ENCODE data around the gene EEFSEC. TPM values are rescaled to one million over a fixed set of nuclear protein-coding genes. Genes with fewer than 3 reads are reported as not detected.

Gene EEFSEC
- total and polyA plus RNA-seq, 10 donors = 8.5 to 19.2 (median 14.2) TPM

DNA sequence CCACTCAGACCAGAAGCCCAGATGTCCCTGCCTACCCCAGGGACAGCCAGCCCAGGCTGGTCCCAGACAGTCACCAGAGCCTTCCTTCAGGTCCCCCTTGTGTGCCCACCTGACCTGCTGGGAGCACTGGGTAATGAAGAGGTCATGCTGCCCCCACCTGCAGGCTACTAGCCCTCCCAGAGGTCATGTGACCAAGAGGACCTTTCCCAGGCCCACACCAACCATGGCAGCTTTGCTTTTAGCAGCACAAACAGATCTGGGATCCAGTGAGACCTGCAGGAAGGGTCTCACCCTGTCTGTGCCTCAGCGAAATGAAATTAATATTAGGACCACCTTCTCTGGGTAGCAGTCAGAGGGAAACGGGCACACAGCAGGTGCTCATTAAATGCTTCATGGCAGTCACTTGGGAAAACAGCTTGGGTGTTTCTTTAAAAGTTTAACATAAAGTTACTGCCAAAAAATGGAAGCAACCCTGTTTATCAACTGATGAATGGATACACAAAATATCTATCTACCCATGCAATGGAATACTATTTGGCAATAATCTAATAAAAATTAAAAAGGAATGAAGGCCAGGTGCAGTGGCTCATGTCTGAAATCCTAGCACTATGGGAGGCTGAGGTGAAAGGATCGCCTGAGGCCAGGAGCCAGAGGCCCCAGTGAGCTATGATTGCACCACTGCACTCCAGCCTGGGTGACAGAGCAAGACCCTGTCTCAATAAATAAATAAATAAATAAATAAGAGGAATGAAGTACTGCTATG lies 269.7 kb downstream of the EEFSEC start:
- no peak for DNase-seq

DNA sequence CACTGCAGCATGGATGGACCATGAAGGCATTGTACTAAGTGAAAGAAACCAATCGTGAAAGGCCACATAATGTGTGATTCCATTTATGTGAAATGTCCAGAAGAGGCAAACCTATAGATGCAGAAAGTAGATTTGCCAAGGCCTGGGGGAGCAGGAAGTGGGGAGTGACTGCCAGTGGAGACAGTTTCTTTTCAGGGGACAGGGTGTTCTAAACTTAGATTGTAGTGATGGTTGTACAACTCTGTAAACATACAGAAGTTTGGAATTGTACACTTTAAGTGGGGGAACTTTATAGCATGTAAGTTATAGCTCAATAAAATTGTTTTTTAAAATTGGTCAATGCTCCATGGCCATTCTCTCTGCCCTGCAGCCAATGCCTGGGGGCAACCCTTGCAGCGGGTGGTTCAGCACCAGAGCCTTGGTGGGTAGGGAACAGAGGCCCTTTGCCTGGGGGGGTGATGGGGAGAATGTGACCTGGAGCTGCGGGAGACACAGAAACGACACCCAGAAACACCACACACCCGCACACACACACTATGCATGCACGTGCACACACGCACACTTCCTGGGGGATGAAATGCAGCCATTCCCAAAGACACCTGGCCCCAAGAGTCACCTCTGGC lies 270.4 kb downstream of the EEFSEC start:
- Histone ChIP-seq H3K4me1 (peaks cover 0 to 13% (median 10%) of the 10 kb centered on the region in 6 donors), H3K36me3 (no peaks in the 10 kb centered on the region), H3K27ac (no peak overlapping the region), H3K9me3 (peaks cover 0 to 7% (median 0%) of the 10 kb centered on the region in 8 donors), H3K27me3 (replicated peaks in 1 of 7) (peaks cover 0 to 32% (median 0%) of the 10 kb centered on the region in 7 donors), H3K4me3 (no peak overlapping the region)
- TF ChIP-seq, protein P1, sequence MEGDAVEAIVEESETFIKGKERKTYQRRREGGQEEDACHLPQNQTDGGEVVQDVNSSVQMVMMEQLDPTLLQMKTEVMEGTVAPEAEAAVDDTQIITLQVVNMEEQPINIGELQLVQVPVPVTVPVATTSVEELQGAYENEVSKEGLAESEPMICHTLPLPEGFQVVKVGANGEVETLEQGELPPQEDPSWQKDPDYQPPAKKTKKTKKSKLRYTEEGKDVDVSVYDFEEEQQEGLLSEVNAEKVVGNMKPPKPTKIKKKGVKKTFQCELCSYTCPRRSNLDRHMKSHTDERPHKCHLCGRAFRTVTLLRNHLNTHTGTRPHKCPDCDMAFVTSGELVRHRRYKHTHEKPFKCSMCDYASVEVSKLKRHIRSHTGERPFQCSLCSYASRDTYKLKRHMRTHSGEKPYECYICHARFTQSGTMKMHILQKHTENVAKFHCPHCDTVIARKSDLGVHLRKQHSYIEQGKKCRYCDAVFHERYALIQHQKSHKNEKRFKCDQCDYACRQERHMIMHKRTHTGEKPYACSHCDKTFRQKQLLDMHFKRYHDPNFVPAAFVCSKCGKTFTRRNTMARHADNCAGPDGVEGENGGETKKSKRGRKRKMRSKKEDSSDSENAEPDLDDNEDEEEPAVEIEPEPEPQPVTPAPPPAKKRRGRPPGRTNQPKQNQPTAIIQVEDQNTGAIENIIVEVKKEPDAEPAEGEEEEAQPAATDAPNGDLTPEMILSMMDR (IDR thresholded peaks at IDR 0.05 in 8 of 11, conservative IDR thresholded peaks at IDR 0.05 in 3 of 11) = no peak
- TF ChIP-seq POLR2A (IDR thresholded peaks at IDR 0.05) (no peak), POLR2AphosphoS5 (IDR thresholded peaks at IDR 0.05) (no peak)
- 85 to 94% (median 89%) methylated on average over 5 to 7 of the region's 7 CpGs for WGBS, 5 donors
- intact Hi-C loops (cut with DNase I; ENCODE audit: low total_unique reads) = loop anchor here (10.0 kb wide), 1 partner anchor 161 kb away; no protein-coding TSS in a partner anchor
- no peak for DNase-seq

More for the DNA sequence above, 269.7 kb downstream of the EEFSEC start:
- Histone ChIP-seq H3K9me3 (peaks cover 0 to 7% (median 0%) of the 10 kb centered on the region in 8 donors), H3K36me3 (no peaks in the 10 kb centered on the region), H3K4me1 (peaks cover 0 to 13% (median 10%) of the 10 kb centered on the region in 6 donors), H3K4me3 (no peak overlapping the region), H3K27me3 (replicated peaks in 1 of 7) (peaks cover 0 to 25% (median 0%) of the 10 kb centered on the region in 7 donors), H3K27ac (no peak overlapping the region)
- intact Hi-C loops (cut with DNase I; ENCODE audit: low total_unique reads) = loop anchor here (10.0 kb wide), 1 partner anchor 162 kb away; no protein-coding TSS in a partner anchor
- no peak for TF ChIP-seq POLR2AphosphoS5 (IDR thresholded peaks at IDR 0.05)
- no peak for TF ChIP-seq POLR2A (IDR thresholded peaks at IDR 0.05)
- TF ChIP-seq, protein P1 (IDR thresholded peaks at IDR 0.05 in 8 of 11, conservative IDR thresholded peaks at IDR 0.05 in 3 of 11) = no peak
- WGBS, 5 donors = 83 to 96% (median 91%) methylated on average over 3 of the region's 3 CpGs

DNA sequence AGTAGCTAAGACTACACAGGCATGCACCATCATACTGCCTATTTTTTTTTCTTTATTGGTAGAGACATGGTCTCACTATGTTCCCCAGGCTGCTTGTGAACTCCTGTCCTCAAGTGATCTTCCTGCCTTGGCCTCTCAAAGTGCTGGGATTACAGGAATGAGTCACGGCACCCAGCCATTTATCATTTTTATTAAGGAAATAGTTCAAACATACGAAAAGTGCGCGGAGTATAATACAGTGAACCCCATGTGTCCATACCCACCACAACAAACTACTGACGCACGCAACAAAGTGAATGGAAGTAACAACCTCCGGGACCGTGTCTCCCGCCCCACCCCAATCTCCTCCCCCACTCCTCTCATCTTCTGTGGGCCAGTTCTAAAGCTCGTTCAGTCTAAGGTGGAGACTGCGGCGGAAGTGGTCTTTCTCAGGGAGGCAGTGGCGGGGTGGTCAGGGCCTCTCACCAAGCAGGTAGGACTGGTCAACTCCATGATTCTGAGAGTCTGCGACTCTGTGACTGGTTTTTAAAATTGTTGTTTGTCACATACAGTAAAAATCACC lies 271.3 kb downstream of the EEFSEC start:
- DNase-seq = no peak
- intact Hi-C loops (cut with DNase I; ENCODE audit: low total_unique reads) = loop anchor here (5.0 to 10.0 kb wide), 3 partner anchors 73 to 183 kb away; no protein-coding TSS in a partner anchor
- no peak for TF ChIP-seq POLR2AphosphoS5 (IDR thresholded peaks at IDR 0.05)
- no peak for TF ChIP-seq POLR2A (IDR thresholded peaks at IDR 0.05)
- TF ChIP-seq, protein P1 (IDR thresholded peaks at IDR 0.05 in 8 of 11, conservative IDR thresholded peaks at IDR 0.05 in 3 of 11) = no peak
- Histone ChIP-seq H3K9me3 (no peaks in the 10 kb centered on the region), H3K27ac (no peak overlapping the region), H3K4me1 (peaks cover 0 to 13% (median 10%) of the 10 kb centered on the region in 6 donors), H3K36me3 (no peaks in the 10 kb centered on the region), H3K4me3 (no peak overlapping the region), H3K27me3 (replicated peaks in 1 of 7) (peaks cover 0 to 42% (median 0%) of the 10 kb centered on the region in 7 donors)
- 86 to 92% (median 88%) methylated on average over 14 of the region's 14 CpGs for WGBS, 5 donors
